ENCODE data around the gene PCYT1B.
A peak's percentile ranks its signal among the peaks of the same experiment; 100 is the strongest.
"Not testable (repeated sequence)": the region's sequence is repeated elsewhere in the genome, so short reads cannot be mapped to it uniquely, and the experiment has no call there.

Gene PCYT1B

GRCh38 chrX:24643116-24643515, 4.0 kb downstream of the PCYT1B start:
- DNase-seq, result no peak

GRCh38 chrX:24629701-24630100, 17.4 kb downstream of the PCYT1B start:
- no peak for DNase-seq

DNA sequence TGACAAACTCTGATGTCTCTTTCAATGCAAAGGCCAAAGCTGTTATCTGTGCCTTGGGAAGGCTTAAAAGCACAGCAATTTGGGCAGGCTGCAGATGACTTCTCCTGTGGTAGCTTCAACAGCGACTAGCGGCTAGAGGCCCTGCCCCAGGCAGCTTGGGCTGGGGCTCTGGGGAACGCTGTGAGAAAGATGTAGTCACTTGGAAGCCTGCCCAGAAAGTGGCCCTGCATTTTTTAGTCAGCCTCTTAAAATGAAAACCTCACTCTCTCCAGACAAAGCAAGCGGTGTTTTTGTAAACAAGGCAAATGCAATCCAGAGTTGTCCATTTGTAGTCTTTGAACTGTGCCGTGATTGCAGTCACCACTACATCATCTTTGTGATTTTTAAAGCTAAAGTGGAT, 27.5 kb downstream of the PCYT1B start:
- peak; percentile 50 for DNase-seq

DNA sequence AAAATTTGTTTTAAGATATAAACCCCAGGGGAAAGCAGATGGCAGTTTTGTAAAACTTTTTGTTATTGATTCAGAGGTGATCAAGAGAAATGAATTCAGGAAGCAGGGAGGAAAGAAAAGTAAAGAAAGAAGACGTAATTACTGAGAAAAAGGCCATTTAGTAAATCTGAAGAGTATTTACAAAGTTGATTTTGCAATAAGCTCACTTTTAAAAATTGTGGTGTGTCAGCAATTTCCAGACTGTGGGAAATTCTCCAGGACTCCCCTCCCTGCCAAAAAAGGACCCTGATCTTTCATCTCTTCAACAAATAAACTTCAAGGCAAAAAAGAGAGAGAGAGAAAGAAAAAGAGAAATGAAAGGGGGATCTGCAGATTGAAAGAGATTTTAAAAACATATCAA, 36.6 kb downstream of the PCYT1B start:
- no peak for DNase-seq

GRCh38 chrX:24607616-24608015, 39.5 kb downstream of the PCYT1B start:
- DNase-seq, result no peak

DNA sequence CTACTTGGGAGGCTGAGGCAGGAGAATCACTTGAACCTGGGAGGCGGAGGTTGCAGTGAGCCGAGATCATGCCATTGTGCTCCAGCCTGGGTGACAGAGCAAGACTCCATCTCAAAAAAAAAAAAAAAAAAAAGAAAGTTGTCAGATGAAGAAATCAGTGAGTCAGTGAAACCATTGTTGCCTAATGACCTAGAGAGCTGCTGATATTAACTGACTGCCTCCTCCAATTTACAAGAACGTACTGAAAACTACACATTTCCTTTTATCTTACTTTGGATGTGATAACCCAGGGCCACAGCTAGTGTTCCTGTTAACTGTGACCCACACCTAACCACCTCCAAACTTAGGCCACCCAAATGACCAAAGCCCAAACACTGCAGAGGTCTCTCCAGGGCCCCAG, 41.2 kb downstream of the PCYT1B start:
- not testable (repeated sequence) for DNase-seq

DNA sequence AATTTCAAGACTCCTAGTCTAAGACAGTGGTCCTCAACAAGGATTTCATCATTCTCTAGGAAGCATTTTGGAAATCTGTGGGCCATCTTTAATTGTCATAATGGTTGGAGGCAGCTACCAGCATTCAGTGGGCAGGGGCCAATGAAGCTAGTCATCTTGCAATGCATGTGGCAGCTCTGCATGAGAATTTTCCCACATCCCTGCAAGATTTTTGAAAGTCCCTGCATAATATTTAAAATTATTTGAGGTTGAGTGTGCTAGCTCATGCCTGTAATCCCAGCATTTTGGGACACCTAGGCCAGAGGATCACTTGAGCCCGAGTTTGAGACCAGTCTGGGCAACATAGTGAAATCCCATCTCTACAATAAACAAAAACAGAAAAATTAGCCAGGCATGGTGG, 44.0 kb downstream of the PCYT1B start:
- DNase-seq, result no peak

GRCh38 chrX:24601858-24602257, 45.3 kb downstream of the PCYT1B start:
- DNase-seq, result no peak

DNA sequence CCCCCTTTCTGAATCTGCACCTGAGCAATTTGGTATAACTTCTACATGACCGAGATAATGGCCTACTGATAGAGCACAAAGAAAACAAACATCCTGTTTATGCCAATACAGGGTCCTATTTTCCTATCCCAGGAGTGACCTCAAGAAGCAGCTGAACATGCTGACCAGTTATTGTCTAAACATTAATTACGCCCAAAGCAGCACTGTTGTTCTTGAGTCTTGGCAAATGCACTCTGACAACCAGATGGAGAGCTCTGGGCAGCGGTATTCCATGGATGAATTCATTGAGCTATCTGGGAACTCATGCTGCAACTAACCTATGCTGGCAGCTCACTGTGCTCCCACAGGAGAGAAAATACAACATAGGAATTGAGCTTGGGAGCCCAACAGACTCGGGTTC, 52.6 kb downstream of the PCYT1B start:
- DNase-seq, result no peak

GRCh38 chrX:24590111-24590510, 57.0 kb downstream of the PCYT1B start:
- no peak for DNase-seq

GRCh38 chrX:24577091-24577490, 70.1 kb downstream of the PCYT1B start:
- DNase-seq, result no peak

GRCh38 chrX:24575496-24575895, 71.7 kb downstream of the PCYT1B start:
- DNase-seq, result no peak

GRCh38 chrX:24574743-24575142, 72.4 kb downstream of the PCYT1B start:
- no peak for DNase-seq

GRCh38 chrX:24567169-24567568, 80.0 kb downstream of the PCYT1B start:
- no peak for DNase-seq

DNA sequence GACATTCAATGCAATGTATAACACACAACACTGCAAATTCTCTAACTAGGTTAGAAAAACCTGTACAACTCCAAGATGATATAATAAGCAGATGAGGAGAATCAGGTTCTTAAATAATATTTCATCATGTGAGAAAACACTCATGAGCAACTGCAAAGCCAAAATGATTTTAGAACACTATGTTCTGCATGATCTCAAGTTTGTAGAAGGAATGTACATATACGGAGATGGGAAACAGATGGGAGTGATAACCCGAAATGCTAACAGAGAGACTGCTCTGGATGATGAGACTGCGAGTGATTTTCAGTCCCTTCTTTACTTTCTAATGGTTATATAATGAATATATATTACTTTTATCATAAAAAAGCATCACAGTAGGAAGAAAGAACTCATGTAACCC, 80.9 kb downstream of the PCYT1B start:
- no peak for DNase-seq

DNA sequence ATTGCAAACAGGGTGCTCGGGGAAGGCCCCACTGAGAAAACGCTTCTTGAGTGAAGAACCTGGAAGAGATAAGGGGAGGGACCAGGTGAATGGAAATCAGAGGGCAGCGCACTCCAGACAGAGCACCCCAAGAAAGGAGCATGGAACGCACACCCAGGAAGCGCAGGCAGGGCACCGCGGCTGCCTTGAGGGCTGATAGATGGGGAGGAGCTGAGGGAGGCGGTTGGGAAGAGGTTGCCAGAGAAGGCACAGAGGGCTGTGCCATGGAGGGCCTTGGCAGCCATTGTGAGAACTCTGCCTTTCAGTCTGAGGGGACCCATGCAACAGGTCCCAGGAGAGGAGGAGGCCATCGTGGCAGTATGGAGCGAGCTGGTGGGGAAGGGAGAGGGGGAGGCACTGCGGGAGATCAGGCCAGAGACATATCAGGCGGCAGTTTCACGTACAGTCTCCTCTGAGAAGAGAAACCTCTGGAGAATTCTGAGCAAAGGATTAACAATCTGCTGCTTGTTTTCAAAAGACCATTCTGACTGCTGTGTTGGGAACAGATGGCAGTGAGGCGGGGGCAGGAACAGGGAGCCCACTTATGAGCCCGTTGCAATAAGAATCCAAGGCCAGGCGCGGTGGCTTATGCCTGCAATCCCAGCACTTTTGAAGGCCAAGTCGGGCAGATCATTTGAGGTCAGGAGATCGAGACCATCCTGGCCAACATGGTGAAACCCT, 83.7 kb downstream of the PCYT1B start:
- no peak for DNase-seq

DNA sequence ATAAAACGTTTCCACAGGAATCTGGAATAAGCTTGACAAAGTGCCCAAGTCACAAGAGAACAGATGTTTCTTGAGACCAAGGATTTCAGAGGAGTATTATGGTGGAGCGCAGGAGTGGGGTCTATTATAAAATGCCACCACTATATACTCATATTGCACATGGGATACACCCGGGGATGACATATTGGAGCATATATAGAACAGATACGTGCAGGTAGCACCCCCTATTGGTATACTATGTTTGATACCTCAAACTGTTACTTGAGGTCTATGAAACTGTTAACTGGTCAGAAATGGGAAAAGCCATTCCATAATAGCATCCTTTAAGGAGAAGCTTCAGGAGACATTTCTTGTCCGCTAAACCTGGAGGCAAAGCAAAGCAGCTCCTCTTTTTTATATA, 86.0 kb downstream of the PCYT1B start:
- no peak for DNase-seq

GRCh38 chrX:24553011-24553410, 94.1 kb downstream of the PCYT1B start:
- DNase-seq, result no peak

GRCh38 chrX:24550166-24550565, 97.0 kb downstream of the PCYT1B start:
- DNase-seq, result no peak

GRCh38 chrX:24547961-24548360, 99.2 kb downstream of the PCYT1B start:
- DNase-seq, result no peak

DNA sequence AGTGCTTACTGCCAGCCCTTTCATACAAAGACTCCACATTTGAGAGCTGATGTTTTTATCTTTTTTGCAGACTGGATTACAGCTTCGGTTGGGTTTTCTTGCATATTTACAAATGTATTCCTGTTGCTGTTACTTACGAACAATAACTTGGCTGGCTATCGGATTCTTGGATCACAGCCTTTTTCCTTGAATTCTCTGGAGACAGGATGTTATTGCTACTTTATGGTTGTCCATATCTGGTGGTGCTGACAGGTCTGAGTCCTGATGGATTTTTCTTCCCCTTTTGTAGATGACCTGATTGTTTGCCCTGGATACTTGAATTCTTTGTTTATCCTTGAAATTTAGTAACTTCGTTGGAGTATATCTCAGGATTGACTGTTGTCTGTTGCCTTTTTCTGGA, 104.4 kb downstream of the PCYT1B start:
- no peak for DNase-seq

DNA sequence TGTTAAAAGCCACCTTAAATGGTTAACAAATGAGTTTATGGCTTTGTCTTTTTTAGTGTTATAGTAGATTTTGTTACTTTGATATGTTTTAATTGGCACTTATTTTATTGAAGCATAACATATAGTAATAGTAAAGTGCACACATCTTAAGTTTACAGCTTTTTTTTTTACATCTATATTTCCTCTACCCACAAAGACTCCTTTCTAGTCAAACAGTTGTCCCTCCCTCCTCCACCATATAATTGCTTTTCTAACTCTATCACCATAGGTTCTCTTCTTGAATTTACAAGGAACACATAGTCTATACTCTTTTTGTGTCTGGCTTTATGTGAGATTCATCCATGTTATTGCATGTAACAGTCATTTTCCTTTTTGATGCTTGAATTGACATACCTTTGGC, 110.6 kb downstream of the PCYT1B start:
- no peak for DNase-seq

GRCh38 chrX:24528605-24529004, 118.5 kb downstream of the PCYT1B start:
- peak; percentile 15 for DNase-seq

DNA sequence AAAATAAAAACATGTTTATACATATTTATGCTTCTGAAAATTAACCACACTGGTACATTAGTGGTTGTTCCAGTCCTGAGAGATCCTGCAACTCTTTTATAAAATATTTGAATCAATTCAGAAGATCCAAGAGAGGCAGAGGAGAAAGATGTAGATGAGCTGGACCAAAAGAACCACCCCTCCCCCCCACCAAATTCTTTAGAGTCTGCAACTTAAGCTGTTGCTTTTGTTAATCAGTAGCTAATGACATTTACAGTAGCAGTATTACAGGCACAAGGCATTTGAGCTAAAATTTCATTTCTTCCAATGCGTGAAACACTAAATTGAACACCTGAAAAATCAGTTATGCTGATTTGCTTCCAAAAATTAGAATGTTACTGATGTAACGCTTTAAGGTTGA, 120.5 kb downstream of the PCYT1B start:
- no peak for DNase-seq

DNA sequence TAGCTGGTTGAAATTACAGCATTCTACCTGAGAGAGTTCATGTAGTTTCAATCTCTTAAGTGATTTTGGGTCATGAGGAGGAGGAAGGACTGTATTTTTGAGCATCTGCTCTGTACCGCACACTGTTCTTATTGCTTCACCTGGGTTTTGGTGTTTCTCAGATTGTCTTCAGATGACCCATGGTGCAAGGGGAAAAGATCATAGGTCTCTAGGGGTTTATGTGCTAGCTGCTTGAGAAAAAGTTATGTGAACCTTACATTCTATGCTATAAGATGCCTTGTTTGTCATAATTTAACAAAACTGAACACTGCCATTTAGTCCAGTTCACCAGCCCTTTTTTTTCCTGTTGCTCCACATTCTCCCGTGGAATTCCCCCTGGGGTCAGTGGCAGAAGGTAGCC, 121.7 kb downstream of the PCYT1B start:
- no peak for DNase-seq

- no peak for DNase-seq
Measured at GRCh38 chrX:24520472-24520871, 126.7 kb downstream of the PCYT1B start.
